ENCODE data around the gene LSM14A.
"Not testable (repeated sequence)": the region's sequence is repeated elsewhere in the genome, so short reads cannot be mapped to it uniquely, and the experiment has no call there.

Gene LSM14A

DNA sequence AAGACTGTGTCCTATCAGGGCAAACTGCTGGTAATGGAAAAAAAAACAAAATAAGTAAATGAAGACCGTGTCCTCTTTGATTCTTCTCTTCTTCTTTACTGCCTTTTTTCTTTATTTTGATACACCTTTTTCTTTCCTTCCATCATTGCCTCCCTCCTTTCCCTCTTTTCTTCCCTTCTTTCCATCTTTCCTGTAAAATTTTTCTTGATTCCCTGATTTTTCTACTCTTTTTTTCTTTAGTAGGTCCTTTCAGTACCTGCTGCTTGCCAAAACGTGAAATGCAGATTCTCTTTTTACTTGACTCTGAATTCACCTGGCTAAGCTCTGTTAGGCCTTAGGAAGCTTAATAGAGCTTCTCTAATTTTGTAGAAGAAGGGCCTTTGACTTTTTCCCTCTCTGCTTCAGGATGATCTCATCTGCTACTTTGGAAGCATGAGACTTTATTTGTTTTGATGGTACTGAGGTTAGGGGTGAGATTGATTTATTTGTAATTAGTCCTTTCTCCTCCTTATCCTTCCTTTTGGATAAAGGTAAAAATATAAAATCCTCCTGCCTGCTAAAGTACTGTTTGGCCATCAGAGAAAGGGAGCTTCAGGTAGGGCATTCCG lies 19.2 kb downstream of the LSM14A start:
- DNase-seq (ENCODE audit: low read depth), result no peak

DNA sequence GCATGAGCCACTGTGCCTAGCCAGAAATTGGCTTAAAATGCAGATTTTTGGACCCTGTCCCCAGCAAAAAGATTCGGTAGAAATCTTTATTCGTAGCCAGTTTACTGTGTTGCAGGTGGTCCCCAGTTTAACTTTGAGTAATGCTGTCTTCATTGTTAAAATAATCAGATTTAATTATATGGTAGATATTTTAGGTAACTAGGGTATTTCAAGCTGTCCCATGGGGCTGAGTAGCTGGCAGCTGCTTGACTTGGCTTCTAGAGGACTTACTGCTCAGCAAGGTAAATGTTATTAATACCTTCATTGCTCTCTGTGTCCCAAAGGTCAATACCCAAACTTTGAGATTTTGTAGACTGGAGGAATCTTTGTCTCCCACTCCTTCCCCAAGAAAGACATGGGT lies 21.1 kb downstream of the LSM14A start:
- no peak for DNase-seq (ENCODE audit: low read depth)

DNA sequence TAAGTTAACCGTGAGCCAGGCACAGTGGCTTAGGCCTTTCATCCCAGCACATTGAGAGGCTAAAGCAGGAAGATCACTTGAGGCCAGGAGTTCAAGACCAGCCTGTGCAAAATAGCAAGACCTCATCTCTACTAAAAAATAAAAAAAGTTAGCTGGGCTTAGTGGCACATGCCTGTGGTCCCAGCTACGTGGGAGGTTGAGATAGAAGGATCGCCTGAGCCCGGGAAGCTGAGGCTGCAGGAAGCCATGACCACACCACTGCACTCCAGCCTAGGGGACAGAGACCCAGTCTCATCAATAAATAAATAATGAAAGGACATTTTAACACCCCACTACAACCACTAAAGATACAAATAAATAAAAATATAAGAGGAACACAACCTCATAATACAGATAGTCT lies 21.6 kb downstream of the LSM14A start:
- no peak for DNase-seq (ENCODE audit: low read depth)

DNA sequence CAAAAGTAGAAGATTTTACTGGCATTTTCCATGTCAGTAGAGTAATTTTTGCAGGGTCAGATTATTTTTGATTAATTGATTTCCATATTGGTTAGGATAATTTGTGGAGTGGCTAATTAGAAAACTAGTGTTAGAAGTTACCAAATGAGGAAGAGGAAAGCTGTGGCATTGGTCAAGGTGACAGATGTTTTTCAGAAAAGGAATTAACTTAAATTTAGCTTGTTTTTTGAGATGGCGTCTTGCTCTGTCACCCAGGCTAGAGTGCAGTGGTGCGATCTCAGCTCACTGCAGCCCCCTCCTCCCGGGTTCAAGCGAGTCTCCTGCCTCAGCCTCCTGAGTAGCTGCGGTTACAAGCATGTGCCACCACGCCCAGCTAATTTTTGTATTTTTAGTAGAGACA lies 28.8 kb downstream of the LSM14A start:
- no peak for DNase-seq (ENCODE audit: low read depth)

DNA sequence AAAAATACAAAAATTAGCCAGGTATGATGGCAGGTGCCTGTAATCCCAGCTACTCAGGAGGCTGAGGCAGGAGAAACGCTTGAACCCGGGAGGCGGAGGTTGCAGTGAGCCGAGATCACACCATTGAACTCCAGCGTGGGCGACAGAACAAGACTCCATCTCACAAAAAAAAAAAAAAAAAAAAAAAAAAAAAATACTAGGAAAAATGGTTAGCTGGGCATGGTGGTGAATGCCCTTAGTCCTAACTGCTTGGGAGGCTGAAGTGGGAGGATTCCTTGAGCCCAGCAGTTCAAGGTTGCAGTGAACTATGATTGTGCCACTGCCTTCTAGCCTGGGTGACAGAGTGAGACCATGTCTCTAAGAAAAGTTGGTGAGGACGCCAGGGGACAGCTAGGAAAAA lies 33.0 kb downstream of the LSM14A start:
- DNase-seq (ENCODE audit: low read depth), result not testable (repeated sequence)

DNA sequence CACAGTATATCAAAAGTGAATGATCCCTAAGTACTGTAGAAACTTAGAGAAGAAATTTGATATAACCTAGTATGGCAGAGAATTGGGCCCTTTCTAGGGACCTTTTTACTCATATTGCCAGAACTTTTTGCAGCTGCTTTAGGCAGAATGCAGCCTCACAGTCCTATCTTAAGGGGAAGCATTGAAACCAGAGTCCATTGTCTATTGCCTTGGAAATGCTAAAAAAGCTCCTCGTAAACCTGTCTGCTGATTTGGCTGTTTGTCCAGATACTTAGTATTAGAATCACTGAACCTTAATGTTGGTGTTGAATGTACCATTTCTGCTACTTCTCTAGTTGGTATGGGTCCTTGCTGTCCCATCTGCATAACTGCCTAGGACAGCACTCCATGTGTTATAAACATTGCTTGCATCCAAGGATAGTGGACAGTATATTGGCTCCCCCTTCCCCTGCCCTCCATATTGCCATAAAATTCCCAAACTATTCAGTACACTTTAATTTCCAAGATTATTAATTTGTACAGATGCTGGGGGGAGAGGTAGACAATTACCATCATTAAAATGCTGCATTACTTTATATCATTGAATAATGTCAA lies 36.1 kb downstream of the LSM14A start:
- DNase-seq (ENCODE audit: low read depth), result no peak

DNA sequence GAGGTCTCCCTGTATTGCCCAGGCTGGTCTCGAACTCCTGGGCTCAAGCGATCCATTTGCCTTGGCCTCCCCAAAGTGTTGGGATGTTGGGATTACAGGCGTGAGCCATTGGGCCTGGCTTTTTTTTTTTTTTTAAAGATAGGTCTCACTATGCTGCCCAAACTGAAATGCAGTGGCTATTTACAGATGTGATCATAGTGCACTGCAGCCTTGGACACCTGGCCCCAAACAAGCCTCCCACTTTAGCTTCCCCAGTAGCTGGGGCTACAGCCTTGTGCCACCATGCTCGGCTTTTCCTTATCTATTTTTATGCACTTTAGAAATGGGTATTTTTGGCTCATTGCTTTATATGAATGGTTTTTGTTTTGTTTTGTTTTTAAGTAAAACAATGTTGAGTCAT lies 37.4 kb downstream of the LSM14A start:
- no peak for DNase-seq (ENCODE audit: low read depth)

DNA sequence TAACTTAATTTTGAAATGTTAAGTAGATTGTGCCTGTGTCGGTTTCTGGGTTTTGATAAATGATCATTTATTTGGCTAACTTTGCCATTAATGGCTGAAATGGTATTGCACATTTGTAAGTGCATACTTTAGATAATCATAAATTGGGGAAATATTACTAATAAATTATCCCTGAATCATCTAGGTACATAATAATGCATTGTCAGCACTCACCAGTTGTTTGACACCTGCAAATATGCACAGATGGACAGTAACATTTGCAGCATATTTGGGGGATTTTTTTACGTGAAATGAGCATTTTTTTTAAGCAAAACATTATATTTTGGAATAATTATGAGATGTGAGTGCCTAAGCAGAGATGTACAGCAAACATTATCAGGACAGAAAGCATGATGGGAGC lies 41.0 kb downstream of the LSM14A start:
- DNase-seq (ENCODE audit: low read depth), result no peak

DNA sequence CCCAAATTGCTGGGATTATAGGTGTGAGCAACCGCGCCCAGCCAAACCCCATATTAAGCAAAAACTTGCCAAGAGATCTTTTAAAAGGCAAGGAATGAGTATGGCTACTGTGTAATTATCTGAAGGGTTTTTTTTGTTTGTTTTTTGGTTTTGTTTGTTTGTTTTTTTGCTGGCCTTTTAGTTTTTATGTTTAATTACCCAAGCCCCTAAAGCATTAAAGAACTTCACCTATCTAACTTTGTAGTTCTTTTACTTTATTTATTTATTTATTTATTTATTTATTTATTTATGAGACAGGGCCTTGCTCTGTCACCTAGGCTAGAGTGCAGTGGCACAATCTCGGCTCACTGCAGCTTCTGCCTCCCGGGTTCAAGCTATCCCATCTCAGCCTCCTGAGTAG lies 41.7 kb downstream of the LSM14A start:
- DNase-seq (ENCODE audit: low read depth), result no peak

DNA sequence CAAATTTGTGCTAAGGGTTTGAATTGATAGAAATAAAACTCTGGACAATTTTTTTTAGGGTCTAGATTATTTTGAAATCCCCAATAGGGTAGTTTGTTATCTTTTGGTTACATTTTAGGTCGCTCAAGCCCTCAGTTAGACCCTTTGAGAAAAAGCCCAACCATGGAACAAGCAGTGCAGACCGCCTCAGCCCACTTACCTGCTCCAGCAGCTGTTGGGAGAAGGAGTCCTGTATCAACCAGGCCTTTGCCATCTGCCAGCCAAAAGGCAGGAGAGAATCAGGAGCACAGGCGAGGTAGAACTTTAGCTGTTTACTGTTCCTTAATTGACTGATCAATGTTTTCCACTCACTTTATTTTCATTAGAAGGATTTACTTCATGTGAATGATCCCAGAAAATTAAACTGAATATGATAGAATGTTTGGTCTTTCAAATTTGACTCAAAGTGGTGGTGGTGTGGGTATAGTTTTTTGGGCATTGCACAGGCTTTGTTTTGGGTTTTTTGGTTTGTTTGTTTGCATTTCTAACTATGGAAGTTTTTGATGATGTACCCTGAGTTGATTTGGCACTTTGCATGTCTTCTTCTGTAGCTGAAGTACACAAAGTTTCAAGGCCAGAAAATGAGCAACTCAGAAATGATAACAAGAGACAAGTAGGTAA lies 42.8 kb downstream of the LSM14A start:
- no peak for DNase-seq (ENCODE audit: low read depth)

DNA sequence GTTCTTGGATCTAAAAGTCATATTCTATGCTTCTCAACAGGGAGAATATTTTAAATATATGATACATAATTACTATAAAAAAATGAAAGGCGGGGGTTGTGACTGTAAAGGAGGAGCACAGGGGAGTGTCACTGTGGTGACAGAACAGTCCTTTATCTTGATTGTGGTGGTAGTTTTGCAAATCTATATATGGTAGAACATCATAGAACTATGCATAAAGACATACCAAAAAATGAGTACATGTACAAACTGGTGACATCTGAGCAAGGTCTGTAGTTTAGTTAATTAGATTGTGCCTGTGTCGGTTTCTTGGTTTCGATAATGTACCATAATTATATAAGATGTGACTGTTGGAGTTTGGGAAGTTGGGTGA lies 43.3 kb downstream of the LSM14A start:
- no peak for DNase-seq (ENCODE audit: low read depth)

DNA sequence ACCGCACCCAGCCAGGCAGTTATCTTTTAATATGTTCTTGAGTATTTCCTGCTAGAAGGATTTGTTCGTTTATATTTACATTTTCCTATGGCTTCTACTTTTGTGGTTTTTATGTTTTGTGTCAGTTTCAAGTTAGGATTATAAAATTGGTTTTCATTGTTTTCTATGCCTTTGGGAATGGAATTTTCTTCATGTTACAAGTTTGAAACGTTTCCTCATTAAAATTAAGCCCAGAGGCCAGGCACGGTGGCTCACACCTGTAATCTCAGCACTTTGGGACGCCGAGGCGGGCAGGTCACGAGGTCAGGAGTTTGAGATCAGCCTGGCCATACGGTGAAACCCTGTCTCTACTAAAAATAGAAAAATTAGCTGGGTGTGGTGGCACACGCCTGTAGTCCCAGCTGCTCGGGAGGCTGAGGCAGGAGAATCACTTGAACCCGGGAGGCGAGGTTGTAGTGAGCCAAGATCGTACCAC lies 44.5 kb downstream of the LSM14A start:
- DNase-seq (ENCODE audit: low read depth), result not testable (repeated sequence)

DNA sequence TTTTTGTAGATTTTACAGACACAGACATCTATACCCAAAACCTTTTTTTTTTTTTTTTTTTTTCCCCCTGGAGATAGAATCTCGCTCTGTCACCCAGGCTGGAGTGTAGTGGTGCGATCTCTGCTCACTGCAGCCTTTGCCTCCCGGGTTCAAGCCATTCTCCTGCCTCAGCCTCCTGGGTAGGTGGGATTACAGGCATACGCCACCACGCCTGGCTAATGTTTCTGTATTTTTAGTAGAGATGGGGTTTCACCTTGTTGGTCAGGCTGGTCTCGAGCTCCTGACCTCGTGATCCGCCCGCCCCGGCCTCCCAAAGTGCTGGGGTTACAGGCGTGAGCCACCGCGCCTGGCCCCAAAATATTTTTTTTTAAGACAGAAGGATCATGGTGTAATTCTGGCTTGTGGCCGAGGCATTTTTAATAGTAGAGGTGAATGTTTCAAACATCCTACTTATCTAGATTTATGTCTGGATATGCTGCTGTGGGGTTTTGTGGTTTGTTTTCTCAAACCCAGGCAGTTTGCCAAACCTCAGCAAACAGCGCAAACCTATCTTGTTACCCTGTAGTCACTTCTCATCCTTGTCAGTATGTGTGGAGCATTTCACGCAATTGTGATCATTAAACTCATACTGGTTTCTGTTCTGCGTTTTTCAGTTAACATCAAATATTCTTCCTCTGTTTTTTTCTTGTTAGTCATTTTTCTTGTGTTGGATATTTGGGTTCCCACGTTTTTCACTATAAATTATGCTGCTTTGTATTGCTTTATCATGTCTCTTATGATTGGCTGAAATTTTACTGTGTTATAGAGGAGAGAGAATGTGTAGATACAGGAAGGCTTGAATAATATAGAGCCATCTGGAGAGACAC lies 45.9 kb downstream of the LSM14A start:
- peak; percentile 32 for DNase-seq (ENCODE audit: low read depth)

DNA sequence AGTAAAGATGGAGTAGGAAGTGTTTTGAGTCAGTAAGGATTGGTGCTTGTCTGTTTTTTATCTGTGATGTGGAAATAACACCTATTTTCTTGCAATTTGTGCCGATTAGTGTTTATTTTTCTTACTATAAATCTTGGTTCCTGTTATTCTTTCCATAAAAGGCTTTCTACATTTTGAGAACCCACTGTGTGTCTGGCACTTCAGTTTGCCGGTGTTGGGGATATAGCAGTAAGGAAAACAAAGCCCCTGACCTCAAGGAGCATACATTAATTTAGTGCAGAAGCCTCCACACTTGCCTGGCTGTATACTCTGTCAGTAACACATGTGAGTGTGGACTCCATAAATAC lies 46.5 kb downstream of the LSM14A start:
- no peak for DNase-seq (ENCODE audit: low read depth)

DNA sequence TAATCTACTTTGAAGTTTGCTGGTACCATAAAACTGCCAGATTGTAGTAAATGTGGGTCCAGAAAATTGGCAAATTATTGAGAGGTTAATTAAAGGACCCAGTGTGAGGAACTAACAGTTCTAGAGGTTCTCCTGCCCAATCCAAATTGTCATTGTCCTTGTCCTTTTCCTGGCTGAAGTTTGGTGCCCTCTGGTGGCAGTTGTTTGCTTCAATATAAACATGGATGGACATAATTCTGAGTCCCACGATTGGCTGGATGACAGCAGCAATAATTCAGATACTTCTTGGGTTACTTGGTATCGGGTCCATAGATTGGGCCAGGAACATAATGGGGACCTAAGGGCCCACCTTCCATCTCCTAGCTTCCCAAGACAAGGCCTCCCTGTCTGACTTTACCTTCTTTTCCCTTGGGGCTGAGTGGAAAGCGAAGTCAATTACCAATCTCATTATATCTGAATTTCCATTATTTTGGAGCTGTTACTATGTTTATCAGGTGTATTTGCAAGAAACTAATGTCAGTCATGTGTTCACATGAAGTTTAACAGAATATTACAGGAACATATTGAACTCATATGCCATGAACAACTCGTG lies 48.3 kb downstream of the LSM14A start:
- no peak for DNase-seq (ENCODE audit: low read depth)

DNA sequence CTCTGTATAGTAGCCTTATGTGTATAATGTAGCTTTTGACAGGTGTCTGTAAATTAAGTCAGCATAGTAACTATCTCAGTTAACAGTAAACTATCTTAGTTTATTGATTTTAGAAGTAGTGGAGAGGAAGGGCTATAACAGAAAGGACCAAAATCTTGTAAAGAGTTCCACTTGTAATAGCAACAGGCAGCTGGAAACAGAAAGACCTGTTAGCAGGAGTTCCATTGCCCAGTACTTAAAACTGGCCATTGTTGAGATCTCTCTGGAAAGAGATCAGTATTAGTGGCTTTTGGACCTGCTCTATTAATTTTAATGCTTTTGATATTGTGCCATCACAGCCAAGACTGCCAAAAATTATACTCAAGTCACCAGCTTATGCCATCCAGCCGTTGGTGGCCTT lies 50.1 kb downstream of the LSM14A start:
- no peak for DNase-seq (ENCODE audit: low read depth)

DNA sequence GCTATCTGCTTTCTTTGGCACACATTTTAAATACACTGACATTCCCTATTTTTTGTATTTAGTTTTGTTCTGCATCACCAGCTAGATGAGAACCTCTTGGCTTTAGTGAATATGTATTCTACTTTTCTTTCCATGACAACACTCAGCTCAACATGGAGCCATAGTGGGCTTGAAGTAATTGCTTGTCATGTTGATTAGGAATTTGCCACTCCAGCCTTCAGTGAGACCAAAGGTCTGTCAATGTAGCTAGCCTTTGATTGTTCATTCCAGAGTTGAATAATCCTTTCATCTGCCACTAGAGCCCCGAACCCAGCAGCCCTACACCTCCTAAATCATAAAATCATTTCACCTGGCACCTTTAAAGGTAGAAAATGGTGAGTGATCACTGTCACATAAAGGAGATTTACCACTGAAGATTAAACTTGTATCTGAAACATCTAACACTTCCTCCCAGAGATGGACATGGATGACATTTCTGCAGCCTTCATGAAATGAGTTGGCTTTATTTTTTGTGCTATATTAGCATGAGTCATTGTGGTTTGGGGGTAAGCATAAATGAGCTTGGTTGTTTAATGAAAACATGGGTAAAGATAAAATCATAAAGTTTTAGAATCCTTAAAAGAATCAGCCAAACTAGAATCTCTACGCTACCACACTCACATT lies 52.8 kb downstream of the LSM14A start:
- DNase-seq (ENCODE audit: low read depth), result no peak

DNA sequence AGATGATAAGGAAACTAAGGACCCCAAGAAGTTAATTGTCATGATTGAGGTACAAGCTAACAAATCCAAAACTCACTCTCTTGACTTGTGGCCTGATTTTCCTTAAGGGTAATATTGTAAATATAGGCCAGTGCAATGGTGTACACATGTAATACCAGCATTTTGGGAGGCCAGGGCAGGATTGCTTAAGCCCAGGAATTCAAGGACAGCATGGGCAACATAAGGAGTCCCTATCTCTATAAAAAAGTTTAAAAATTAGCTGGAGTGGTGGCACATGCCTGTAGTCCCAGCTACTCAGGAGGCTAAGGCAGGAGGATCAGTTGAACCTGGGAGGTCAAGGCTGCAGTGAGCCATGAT lies 53.3 kb downstream of the LSM14A start:
- DNase-seq (ENCODE audit: low read depth), result no peak

DNA sequence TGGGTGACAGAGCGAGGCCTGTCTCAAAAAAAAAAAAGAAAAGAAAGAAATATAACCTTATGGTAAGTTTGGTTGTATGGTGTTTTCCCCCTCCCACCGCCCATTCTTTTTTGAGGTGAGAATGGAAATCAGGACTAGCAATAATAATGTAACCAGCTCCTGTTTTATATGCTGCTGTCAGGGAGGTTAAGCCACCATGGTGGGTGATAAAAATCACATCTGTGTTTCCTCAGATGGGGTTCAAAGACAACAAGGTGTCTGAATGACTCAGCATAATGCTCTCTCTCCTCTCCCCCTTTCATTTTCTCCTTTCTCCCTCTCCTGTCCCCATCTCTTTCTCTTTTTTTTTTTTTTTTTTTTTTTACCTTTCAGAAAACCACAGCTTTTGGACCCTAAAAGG lies 53.7 kb downstream of the LSM14A start:
- DNase-seq (ENCODE audit: low read depth), result no peak

DNA sequence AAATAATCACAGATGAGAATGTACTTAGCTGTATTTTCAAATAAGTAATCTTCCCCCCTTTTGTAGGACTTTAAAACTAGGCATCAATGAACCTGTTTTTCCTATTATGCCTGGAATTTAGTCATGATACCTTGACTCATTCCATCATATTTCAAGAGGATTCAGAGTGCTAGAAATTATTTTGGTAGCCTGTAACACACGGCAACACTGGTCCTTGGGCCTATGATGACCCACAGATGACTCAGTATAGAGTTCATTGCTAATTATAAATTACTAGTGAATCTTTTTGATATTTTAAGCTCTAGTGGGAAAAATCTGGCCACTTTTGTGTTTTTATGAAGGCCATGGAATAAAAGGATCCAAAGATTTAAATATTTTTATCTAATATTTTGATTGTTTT lies 56.0 kb downstream of the LSM14A start:
- no peak for DNase-seq (ENCODE audit: low read depth)

DNA sequence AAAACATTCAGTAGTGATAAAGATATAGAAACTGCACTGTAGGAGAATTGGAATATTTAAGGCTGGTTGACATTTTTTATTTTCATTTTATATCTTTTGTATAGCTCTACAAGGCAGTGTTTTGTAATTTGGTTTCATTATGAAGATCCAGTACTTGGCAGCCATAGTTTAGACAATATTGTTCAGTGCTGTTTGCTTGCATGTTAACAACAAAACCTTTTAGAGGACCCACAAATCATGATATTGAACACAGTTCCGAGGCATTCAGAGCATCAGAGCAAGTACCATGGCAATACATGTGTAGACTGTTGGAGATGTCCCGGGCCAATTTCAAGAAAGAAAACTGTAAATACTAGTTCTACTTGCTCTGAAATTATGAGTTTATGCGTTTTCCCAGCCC lies 56.5 kb downstream of the LSM14A start:
- no peak for DNase-seq (ENCODE audit: low read depth)

DNA sequence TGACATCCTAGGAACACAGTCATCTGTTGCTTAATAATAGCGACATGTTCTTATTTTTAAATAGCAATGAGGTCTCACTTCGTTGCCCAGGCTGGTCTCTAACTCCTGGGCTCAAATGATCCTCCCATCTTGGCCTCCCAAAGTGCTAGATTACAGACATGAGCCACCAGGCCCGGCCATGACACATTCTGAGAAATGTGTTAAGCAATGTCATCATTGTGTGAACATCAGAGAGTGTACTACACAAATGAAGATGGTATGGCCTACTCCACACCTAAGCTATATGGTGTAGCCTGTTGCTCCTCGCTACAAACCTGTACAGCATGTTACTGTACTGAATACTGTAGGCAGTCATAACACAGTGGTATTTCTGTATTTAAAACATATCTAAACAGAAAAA lies 57.4 kb downstream of the LSM14A start:
- DNase-seq (ENCODE audit: low read depth), result no peak

Data from stimulated activated CD8-positive, alpha-beta memory T cell treated with anti-CD3 and anti-CD28 coated beads, Interleukin-12 subunit alpha, Interleukin-12 subunit beta, amount 100 ng/mL, for 4 hours (primary cell).